GM12878 (cell line): ENCODE results near the gene DUSP16.

Experiments
- CREB1 ChIP-seq: IDR thresholded peaks from 2 replicates; pipeline ENCODE4 v1.6.1; 2012; ENCODE audit warnings: low read depth, mild to moderate bottlenecking, inconsistent platforms
- EP300 ChIP-seq, 2 experiments: fragments of 150-350 bp in 1 of 2; IDR thresholded peaks; 2 replicates each; pipeline ENCODE4 v1.6.1; 2011 to 2012; ENCODE audit warnings: low read depth in 2 of 2, low read length in 2 of 2, borderline replicate concordance in 1 of 2, improper control_type of control experiment in 1 of 2, inconsistent platforms in 1 of 2; ENCODE audit not compliant: control insufficient read depth in 1 of 2
- FOS ChIP-seq: IDR thresholded peaks from 3 replicates; pipeline ENCODE4 v1.6.1; 2011; ENCODE audit warnings: borderline replicate concordance; ENCODE audit not compliant: insufficient read length; ENCODE audit errors: extremely low read depth
- KAT2A ChIP-seq: conservative IDR thresholded peaks from 2 replicates; pipeline ENCODE4 v1.6.1; 2011; ENCODE audit warnings: low read depth, low read length; ENCODE audit not compliant: control insufficient read depth
- MXI1 ChIP-seq: fragments of 150-350 bp; IDR thresholded peaks from 2 replicates; pipeline ENCODE4 v1.6.1; 2011; ENCODE audit warnings: low read depth, mild to moderate bottlenecking, inconsistent platforms, low read length, improper control_type of control experiment
- POLR2A ChIP-seq: IDR thresholded peaks from 2 replicates; pipeline ENCODE4 v1.6.1; 2011; ENCODE audit warnings: low read depth, mild to moderate bottlenecking, low read length
- POLR2AphosphoS5 ChIP-seq: IDR thresholded peaks from 2 replicates; pipeline ENCODE4 v1.6.1; 2011; ENCODE audit warnings: mild to moderate bottlenecking, low read length, inconsistent platforms
- RAD21 ChIP-seq: IDR thresholded peaks from 2 replicates; pipeline ENCODE4 v1.6.1; 2011; ENCODE audit warnings: mild to moderate bottlenecking, low read depth, low read length, moderate library complexity; ENCODE audit not compliant: insufficient read depth
- RUNX3 ChIP-seq: IDR thresholded peaks from 2 replicates; pipeline ENCODE4 v1.6.1; 2012; ENCODE audit warnings: low read length, inconsistent platforms
- TF ChIP-seq, protein P1 (sequence below): IDR thresholded peaks from 2 replicates; pipeline ENCODE4 v1.6.1; 2012; ENCODE audit warnings: low read depth, low read length, improper control_type of control experiment
- TF ChIP-seq, protein P2 (sequence below), 3 experiments: IDR thresholded peaks in 2 of 3; conservative IDR thresholded peaks in 1 of 3; 2 replicates each; pipeline ENCODE4 v1.5.1; 2011; ENCODE audit warnings: low read depth in 3 of 3, low read length in 3 of 3, mild to moderate bottlenecking in 3 of 3, control low read depth in 2 of 3, moderate library complexity in 2 of 3, inconsistent platforms in 1 of 3, mixed read lengths in 1 of 3; ENCODE audit not compliant: control insufficient read depth in 2 of 3, insufficient read depth in 1 of 3; ENCODE audit errors: extremely low read depth in 1 of 3

DNA sequence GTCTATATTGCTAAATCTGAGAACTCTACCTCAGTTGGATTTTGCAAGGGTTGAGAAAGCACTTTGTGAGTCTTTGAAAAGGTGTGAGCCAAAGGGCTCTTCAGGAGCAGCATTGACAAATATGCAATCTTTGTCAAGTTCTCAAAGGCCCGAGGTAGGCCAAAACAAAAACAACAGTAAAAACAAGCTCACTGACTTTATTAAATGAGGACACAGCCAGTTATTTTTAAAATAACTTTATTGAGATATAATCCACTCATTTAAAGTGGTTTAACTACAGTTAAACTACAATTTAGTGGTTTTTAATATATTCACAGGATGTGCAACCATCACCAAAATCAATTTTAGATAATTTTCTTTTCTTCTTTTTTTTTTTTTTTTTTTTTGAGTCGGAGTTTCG lies 47.0 kb upstream of the DUSP16 start:
- TF ChIP-seq KAT2A (no peak), RUNX3 (no peak), RAD21 (no peak), POLR2AphosphoS5 (no peak), EP300 (IDR thresholded peaks at IDR 0.05; ENCODE audit: borderline replicate concordance in 1 of 2, control insufficient read depth in 1 of 2, low read depth in 2 of 2, low read length in 2 of 2) (no peak), CREB1 (no peak), POLR2A (no peak), MXI1 (no peak), FOS (no peak)
- TF ChIP-seq, protein P1, sequence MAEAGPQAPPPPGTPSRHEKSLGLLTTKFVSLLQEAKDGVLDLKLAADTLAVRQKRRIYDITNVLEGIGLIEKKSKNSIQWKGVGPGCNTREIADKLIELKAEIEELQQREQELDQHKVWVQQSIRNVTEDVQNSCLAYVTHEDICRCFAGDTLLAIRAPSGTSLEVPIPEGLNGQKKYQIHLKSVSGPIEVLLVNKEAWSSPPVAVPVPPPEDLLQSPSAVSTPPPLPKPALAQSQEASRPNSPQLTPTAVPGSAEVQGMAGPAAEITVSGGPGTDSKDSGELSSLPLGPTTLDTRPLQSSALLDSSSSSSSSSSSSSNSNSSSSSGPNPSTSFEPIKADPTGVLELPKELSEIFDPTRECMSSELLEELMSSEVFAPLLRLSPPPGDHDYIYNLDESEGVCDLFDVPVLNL = no peak
- TF ChIP-seq, protein P2, sequence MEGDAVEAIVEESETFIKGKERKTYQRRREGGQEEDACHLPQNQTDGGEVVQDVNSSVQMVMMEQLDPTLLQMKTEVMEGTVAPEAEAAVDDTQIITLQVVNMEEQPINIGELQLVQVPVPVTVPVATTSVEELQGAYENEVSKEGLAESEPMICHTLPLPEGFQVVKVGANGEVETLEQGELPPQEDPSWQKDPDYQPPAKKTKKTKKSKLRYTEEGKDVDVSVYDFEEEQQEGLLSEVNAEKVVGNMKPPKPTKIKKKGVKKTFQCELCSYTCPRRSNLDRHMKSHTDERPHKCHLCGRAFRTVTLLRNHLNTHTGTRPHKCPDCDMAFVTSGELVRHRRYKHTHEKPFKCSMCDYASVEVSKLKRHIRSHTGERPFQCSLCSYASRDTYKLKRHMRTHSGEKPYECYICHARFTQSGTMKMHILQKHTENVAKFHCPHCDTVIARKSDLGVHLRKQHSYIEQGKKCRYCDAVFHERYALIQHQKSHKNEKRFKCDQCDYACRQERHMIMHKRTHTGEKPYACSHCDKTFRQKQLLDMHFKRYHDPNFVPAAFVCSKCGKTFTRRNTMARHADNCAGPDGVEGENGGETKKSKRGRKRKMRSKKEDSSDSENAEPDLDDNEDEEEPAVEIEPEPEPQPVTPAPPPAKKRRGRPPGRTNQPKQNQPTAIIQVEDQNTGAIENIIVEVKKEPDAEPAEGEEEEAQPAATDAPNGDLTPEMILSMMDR (IDR thresholded peaks at IDR 0.05 in 2 of 3, conservative IDR thresholded peaks at IDR 0.05 in 1 of 3; ENCODE audit: control insufficient read depth in 2 of 3, extremely low read depth in 1 of 3, insufficient read depth in 1 of 3, low read depth in 3 of 3, low read length in 3 of 3) = no peak
